GM19452 (cell line): ENCODE measurements around the gene MYCBP2.
"Not testable (repeated sequence)": the region's sequence is repeated elsewhere in the genome, so short reads cannot be mapped to it uniquely, and the experiment has no call there.

Experiments used
- ATAC-seq: cut with Tn5 transposase; IDR thresholded peaks from one replicate; pipeline ENCODE4 v1.9.1; 2021; ENCODE audit not compliant: unreplicated experiment

Gene MYCBP2

DNA sequence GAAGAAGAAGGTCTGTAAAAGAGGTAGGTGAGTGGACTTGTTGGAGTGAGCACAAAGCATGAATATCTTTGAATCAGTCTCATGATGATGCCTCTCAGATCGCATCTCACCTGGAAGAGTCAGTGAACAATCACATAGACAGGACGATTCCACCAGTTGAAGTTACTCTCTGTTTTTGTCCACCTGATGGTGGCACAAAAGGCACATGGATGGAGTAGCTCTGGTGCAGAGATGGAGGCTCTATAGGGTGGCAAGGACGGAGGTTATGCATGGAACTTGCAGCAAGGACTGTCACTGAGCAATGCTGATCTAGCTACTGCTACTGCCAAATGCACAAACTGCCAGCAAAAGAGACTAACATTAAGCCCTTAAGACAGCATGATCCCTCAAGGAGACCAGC is 10.3 kb upstream of the MYCBP2 start:
- no peak for ATAC-seq

DNA sequence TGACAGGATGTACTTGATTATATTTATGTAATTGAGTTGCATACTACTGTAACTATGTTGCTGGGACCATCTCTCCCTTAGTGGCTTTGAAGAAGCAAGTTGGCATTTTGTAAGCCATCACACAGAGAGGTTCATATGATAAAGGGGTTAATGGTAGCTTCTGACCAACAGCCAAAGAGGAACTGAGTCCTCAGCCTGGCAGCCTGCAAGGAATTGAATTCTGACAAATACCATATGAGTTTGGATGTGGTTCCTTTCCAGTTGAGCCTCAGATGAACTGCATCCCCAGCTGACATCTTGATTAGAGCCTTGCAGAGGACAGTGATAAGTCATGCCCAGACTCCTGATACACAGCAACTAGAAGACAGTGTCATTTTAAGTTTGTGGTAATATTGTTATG is 8.6 kb upstream of the MYCBP2 start:
- ATAC-seq: no peak

DNA sequence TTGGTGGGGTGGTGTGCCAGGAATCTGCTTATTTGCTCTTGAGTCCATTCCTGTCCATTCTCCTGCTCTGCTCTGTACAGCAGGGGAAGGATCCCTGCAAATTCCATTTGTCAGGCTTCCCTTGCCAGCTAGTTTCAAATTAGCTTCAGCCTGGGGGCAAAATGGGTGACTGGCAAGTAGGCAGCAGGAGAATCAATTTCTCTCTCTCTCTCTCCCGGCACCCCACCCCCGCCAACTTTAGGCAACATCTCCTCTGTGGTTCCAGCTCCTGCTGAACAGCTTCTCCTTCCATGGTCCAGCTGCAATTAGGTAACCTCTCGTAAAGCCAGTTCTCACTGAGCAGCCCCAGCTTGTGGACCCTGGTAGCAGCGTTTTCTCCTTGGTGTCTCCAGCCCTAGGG is 6.7 kb upstream of the MYCBP2 start:
- ATAC-seq: no peak

DNA sequence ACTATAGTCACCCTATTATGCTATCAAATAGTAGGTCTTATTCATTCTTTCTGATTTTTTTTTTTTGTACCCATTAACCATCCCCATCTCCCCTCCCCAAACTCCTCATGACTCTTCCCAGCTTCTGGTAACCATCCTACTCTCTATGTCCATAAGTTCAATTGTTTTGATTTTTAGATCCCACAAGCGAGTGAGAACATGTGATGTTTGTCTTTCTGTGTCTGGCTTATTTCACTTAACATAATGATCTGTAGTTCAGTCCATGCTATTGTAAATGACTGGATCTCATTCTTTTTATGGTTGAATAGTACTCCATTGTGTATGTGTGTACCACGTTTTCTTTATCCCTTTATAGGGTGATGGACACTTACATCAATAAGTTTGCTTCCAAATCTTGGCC is 4.5 kb upstream of the MYCBP2 start:
- ATAC-seq: no peak

DNA sequence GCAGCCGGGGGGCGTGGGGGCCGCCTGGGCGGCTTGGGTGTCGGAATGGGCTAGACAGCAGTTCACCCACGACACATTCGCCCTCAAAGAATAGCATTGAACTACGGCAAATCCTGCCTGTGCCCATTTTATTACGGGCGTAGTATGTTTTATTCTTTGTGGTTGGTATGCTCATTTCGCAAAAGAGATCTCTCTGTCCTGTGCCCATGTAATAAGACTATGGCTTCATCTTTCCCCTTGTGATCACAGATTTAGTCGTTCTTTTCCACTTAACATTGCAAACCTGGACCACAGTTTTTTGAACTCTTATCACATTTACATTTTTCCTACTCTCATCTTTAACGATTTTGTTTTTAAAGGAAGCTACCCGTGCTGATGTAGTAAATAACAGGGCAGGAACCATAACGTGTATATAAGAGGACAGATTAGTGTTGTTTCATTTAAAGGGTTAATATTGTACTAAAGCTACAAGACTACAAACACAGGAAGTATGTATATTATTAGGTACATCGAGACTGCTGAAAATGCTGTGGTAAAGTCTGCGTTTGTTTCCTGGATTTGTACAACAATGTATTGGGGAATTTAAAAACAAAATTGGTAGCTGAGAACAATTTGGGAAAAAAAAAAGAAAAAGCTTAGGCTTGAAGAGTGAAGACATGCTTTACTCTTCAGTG is 3.2 kb upstream of the MYCBP2 start:
- ATAC-seq: peak; percentile 2

DNA sequence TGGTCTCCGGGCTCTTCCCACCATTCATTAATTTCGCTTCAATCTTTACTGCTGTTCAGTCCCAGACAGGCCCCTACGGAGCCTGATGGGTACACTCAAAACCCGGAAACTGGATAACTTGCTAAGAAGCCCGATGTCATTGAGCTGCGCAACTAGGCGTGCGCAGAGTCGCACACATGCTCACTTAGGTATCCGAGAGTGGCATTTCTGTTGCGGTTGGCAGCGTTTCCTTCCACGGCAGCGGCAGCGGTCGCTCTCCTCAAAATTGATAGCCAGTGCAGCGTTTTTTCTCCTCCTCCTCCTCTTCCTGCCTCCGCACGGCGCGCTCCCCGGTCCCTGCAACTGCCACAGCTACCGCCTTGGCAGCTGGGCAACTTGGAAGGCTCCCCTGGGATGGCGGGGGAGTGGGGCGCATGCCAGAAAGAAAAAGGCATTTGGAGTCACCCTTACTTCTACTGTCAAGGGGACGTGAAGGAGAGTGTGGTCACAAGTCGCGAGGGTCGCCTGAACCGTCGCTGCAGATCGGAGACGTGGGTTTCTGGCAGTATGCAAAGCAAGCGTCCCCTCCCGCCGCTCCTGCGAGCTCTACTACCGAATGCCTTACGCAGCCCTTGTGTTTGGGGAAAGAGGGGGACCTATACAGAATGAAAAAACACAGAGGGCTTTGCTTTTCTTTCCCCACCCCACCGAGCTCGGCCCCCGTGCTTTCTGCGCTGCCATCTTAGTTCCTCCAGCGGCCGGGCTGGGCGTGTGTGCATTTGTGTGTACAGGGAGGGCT is 2.4 kb upstream of the MYCBP2 start:
- ATAC-seq: peak; percentile 60

DNA sequence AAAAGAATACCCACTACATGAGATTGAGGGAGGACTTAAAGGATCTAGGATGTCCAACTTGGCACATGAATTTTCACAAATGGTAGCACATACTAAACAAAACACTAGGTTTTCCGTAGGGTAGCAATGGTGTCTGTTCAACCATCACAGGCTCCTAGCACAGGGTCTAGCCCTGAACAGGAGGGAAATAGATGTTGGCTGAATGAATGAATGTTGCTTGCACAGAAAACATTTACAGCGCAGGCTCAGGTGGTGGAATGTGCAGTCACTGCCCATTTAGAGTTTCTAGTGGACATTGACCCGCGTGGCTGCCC is 1.9 kb upstream of the MYCBP2 start:
- peak; percentile 10 for ATAC-seq

DNA sequence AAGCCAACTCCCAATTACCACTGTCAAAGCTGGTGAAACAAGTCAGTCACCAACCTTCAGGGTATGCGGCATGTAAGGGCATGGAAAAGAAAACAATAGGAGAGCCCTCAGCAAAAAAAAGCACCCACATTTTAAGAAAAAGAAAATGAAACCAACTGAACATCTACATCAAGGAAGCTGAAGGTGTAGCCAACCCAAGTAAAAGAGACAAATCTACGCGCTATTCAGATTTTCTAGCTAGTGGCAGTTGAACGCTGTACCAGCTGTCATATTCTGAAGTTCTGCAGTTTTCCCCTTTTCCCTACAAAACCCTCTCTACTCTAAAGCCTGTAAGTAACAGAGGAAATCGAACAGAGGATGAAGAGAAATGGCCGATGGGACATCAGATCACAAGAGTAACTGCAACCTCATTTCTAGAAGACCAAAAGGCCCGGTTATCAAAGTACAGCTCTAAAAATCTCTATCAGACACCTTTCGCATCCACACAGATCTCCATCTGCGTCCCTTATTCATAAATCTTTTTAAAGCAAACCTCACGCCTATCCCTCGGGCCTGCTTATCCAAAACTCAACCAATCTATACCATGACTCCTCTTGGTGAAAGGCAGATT is 1.4 kb downstream of the MYCBP2 start:
- ATAC-seq: no peak

DNA sequence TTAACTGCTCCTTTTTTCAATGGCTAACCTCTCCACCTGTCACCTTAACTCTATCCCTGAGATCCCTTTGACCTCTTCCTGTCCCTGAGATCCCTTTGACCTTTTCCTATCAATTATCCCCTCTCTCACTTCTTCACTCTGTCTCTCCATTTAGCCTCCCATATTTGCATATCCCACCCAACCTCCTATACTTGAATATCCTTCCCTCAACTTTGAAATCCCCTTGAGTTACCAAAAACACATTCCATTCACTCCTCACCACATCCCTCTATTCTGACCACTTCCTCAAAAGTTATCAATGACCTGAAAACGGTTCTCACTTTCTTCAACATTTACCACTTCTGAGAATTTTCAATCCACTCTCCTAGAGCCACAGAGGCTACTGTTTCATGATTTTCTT is 3.0 kb downstream of the MYCBP2 start:
- ATAC-seq: no peak

DNA sequence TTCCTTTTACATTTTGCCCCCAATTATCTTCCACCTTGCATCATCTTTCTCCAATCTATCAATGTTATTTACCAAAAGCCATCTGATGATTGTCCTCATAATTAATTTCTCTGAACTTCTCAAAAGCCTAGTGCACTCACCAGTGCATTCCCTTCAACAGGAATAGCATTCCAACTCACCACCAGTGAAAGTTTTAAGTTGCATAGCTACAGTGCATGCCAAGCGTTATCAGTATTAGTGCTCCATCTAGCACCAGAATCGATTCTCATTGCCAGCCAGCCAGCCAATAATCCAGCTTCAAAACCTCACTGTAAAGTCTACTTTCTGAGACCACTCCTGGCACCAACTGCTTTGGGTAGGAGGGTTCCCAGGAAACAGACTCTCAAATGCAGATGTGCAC is 7.4 kb downstream of the MYCBP2 start:
- ATAC-seq: no peak

DNA sequence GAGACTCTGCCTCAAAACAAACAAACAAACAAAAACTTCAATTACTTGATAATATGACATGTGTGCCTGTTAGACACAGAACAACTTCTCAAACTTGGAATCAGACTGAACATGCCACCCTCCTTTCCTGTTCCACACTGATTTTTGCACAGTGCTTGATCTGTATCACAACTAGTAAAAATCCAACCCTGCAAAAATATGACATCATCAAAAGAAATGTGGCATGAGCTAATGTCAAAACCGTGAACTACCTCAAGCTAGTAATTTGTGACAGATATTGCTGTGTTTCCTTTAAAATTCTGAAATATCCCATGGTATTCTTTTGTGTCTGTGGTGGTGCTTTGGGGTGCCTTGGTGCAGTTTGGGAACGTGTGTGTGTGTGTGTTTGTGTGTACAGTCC is 8.2 kb downstream of the MYCBP2 start:
- no peak for ATAC-seq

DNA sequence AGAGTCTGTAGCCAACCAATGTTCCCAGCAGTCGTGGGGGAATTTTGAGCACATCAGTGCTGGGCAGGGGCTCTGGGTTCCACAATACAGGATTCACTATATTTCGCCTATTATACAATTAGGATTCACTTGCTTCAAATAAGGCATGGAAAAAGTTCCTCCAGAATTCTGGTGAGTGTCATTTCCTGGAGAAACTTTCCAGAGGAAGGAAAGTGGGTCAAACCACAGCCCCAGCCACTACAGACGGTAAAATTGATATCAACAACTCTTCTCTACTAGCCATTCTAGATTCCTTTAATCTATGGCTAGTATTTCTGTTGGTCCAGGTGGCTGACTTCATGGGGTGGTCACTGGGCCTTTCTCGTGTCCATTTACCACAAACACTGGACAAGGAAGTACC is 10.5 kb downstream of the MYCBP2 start:
- ATAC-seq: no peak

DNA sequence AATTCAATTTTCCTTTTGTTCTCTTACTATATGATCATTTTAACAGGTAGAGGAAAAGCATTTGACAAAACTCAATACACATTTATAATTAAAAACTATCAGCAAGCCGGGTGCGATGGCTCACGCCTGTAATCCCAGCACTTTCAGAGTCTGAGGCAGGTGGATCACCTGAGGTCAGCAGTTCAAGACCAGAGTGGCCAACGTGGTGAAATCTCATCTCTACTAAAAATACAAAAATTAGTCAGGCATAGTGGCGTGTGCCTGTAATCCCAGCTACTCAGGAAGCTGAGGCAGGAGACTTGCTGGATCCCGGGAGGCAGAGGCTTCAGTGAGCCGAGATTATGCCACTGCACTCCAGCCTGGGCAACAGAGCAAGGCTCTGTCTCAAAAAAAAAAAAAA is 11.4 kb downstream of the MYCBP2 start:
- ATAC-seq: not testable (repeated sequence)

DNA sequence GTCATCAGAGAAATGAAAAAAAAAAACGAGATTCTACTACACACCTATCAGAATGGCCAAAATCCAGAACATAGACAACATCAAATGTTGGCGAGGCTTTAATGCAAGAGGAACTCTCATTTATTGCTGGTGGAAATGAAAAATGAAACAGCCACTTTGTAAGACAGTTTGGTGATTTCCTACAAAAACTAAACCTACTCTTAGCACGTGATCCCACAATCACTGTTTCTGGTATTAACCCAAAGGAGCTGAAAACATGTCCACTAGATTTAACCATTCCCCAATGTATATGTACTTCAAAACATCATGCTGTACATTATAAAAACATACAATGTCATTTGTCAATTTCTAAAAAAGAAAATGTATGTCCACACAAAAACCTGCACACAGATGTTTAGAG is 13.0 kb downstream of the MYCBP2 start:
- ATAC-seq: no peak

DNA sequence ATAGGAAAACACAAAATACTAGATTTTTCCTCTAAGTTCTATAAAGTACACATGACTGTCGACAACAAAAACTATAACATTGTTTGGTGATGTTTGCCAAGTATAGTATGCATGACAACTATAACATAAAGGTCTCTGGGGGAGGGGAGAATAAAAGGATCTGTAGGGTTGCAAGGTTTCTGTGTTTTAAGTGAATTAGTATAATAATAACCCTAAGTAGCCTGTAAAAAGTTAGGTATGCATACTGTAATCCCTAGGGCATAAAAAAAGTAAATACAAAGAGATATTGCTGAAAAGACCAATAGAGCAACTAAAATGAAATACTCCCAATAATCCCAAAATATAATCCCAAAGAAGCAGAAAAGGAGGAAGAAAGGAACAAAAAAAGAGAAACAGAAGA is 14.6 kb downstream of the MYCBP2 start:
- no peak for ATAC-seq

DNA sequence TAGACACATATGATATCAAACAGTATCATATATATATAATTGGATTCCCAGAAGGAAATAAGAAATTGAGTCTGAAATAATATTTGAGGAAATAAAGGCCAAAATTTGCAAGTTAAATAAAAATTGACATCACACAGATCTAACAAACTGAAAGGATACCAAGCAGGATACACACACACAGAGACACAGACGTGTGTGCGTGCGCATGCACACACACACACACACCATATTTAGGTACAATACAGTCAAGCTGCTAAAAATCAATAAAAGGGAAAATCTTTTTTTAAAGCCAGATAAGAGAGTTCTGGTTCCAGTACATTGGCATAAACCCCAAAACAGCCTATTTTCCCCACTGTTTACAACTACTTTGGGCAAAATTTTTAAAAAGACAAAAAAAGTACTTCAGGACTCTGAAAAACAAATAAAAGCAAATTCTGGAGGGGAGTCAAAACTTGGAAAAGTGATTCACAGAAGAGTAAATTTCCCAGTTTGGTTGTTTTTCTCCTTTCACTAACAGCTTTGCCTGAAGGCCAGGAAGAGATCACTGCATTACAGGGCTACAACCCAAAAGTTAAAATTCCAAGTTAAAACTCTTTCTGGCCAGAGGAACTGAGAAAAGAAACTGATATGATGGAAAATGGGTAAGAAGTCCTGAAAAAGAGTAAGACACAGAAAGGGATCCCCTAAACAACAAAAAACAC is 16.2 kb downstream of the MYCBP2 start:
- no peak for ATAC-seq

DNA sequence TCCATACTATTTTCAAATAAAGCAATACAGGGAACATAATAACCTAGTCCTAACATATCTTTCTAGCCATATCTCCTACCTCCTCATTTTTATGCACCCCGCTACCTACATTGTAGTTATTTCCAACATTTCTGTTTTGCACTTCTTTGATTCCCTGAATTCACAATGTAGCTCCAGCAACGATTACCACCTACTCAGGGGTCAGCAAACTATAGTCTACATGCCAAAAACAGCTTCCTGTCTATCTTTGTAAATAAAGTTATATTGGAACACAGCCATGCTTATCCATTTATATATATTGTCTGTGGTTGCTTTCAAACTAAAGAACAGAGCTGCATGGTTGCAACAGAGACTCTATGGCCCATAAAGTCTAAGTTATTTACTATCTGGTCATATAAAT is 16.7 kb downstream of the MYCBP2 start:
- no peak for ATAC-seq

DNA sequence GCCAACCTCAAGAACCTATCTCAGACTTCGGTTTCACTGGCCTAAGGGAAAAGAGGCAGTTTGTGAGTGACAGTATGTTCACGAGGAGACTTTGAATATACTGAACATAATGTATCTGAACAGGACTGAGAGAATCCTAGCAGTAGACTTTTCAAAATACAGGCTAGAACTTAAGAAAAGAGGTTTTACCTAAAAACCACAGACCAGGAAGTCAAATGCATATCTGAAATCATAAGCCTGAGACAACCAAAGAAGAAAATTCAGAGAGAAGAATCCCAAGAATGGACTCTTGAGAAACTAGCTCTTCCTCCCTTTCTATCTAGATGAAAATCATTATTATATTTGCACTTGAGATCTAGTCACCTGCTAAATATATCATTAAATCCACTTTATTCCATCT is 17.6 kb downstream of the MYCBP2 start:
- ATAC-seq: no peak

DNA sequence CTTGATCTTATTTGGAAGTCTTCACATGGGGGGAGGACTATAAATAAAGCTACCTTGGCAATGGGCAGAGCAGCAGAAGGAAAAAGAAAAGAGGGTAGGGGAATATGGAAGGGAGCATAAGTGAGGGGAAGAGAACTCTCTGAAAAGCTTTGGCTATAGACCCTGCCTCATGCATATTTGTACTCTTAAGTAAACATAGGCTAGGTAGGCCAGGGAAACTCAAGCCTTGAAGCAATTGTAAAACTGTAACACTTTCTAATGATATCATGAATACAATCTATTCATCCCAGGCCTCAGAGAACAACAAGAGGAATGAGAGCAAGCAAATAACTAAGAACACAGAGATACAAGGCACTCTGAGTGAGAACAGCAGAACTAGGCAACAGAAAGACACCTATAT is 20.4 kb downstream of the MYCBP2 start:
- no peak for ATAC-seq

DNA sequence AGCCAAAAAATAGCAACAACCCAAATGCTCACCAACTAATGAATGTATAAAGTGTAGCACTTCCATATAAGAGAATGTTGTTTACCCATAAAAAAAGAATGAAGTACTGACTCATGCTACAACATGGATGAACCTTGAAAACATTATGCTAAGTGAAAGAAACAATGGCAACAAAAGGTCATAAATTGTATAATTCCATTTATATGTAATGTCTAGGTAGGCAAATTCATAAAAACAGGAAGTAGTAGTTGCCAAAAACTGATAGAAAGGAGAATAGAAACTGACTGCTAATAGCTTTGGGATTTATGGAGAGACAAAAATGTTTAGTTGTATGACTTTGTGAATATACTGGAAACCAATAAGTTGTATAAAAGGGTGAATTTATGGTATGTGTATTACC is 21.6 kb downstream of the MYCBP2 start:
- no peak for ATAC-seq

DNA sequence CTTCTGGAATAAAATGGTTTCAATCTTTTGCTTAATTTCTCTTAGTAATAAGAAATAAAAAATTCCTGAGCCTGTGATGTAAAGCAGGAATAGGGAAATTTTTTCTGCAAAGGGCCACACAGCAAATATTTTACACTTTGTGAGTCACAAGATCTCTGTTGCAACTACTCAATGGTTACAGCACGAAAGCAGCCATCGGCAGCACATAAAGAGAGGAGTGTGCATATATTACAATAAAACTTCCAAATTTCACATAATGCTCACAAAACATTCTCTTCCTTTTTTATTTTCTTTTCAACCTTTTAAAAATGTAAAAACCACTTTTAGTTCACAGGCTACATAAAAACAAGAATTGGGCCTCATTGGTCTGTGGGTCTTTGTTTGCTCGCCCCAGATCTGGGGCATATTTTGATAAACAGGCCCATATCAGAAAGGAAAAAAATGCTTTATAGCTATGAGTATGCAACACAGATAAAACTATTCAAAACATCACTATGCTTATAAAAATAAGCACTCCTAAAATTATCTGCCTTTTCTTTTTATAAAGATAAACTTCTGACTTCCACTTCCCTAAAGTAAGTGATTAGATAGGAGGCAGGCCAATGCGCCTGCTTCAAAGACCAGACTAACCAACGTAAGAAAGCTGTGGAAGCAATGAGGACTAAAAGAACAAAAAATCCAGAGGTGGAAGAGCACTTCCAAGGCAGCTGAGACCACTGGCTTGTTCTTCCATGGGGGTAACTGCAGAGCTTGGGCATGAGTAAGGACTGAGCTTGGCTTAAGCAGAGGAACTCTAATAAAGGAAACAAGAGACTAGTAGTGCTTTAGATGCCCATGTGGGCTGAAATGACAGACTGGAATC is 26.5 kb downstream of the MYCBP2 start:
- ATAC-seq: peak; percentile 39
